GM12872 (cell line): ENCODE measurements around the gene NPPB.

Experiments
- CTCF ChIP-seq: IDR thresholded peaks from 3 replicates; pipeline ENCODE4 v1.5.1; 2011; ENCODE audit warnings: low read depth, mild to moderate bottlenecking, low read length, moderate library complexity; ENCODE audit not compliant: insufficient read depth

NPPB gene

GRCh38 chr1:11858158-11858557, 587 bp downstream of the NPPB start:
- no peak for TF ChIP-seq CTCF

- no peak for TF ChIP-seq CTCF
These were observed 1.4 kb downstream of the NPPB start for GRCh38 chr1:11857164-11857851.

- TF ChIP-seq CTCF, result no peak
These were observed 2.0 kb downstream of the NPPB start for GRCh38 chr1:11856698-11857097.

GRCh38 chr1:11855430-11855829, 3.3 kb downstream of the NPPB start:
- TF ChIP-seq CTCF, result no peak

- TF ChIP-seq CTCF, result no peak
These were observed 4.2 kb downstream of the NPPB start for GRCh38 chr1:11854519-11854918.

- no peak for TF ChIP-seq CTCF
These were observed 7.6 kb downstream of the NPPB start for GRCh38 chr1:11851180-11851579.

GRCh38 chr1:11850156-11850555, 8.6 kb downstream of the NPPB start:
- TF ChIP-seq CTCF, result no peak
